Mucosa of descending colon (tissue), 3 donors: ENCODE measurements around the gene RALGAPB. TPM values are rescaled to one million over a fixed set of nuclear protein-coding genes. Genes with fewer than 3 reads are reported as not detected.
A peak's percentile ranks its signal among the peaks of the same experiment; 100 is the strongest.
"Not testable (repeated sequence)": the region's sequence is repeated elsewhere in the genome, so short reads cannot be mapped to it uniquely, and the experiment has no call there.

Experiments
- ATAC-seq: fragments of 200-7000 bp; cut with Tn5 transposase; one replicate; pipeline ENCODE4 v1.9.1; 2020; ENCODE audit warnings: mild to moderate bottlenecking, moderate library complexity
- DNase-seq, 3 donors: peaks; one replicate each; pipeline ENCODE4 v3.0.0-alpha.2; 2020
- H3K36me3 ChIP-seq: fragments of 200-600 bp; one replicate; pipeline ENCODE4 v1.8.0; 2021; ENCODE audit warnings: low read depth, mild to moderate bottlenecking
- H3K4me1 ChIP-seq: fragments of 200-600 bp; one replicate; pipeline ENCODE4 v1.8.0; 2021; ENCODE audit warnings: low read depth, mild to moderate bottlenecking
- H3K4me3 ChIP-seq: fragments of 200-600 bp; one replicate; pipeline ENCODE4 v1.8.0; 2021; ENCODE audit warnings: mild to moderate bottlenecking
- H3K9me3 ChIP-seq: fragments of 200-600 bp; one replicate; pipeline ENCODE4 v1.8.0; 2021; ENCODE audit warnings: mild to moderate bottlenecking
- intact Hi-C, 2 donors: fragments of 100-400 bp; cut with DNase I in 1 of 2; cut with micrococcal nuclease in 1 of 2; formaldehyde crosslinking; loops; one replicate each; pipeline versions ENCODE4 v1.11.0 to v1.11.1; 2022; cut with DNase I, micrococcal nuclease
- total RNA-seq, 3 donors: library from RNA; stranded (reverse); fragmentation: NEBNext Ultra II Directional in 2 of 3; extraction: Animal tissue kit (Norgen Biotek cat#: 25700) in 2 of 3; gene quantifications; one replicate each; pipeline versions ENCODE4 v1.2.1 to v1.2.4, GENCODE V29; 2021 to 2023
- TF ChIP-seq, protein P1 (sequence below): fragments of 200-600 bp; IDR thresholded peaks from one replicate; pipeline ENCODE4 v1.8.0; 2022; ENCODE audit warnings: antibody characterized with exemption, mild to moderate bottlenecking
- donor health status: DM: no; HTN: no; CAD: no; lungs with moderate emphysema.
- donor health status: DM: no; HTN: no; CAD: no.
- donor health status: DM: no; HTN: yes; CAD: no.

Gene RALGAPB
- total RNA-seq, 3 donors from 2014 or later, result 37.7 to 44.1 (median 43.0) TPM

DNA sequence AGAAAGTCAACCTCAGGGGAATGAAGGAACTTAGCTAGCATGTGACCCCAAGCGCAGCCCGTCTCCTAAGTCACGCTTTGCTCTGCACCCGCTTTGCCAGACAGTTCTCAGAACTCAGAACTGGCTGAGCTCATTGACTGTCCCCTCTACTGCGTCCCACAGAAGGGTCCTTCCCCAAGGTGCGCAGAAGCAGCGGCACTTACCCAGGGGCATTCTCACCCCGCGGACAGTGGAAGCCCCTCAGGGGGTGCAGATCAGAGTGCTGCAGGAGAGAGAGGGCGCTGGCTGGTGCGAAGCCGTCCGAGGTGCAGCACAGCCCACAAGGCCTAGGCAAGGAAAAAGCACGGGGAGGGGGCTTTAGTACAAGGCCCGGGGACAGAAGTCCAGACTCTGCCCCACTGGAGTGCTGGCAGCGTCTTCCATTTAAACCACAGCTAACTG, 38.3 kb upstream of the RALGAPB start:
- peaks cover 6% of the 10 kb centered on the region for H3K4me1 ChIP-seq
- no peaks in the 10 kb centered on the region for H3K9me3 ChIP-seq
- H3K4me3 ChIP-seq, result peak overlapping the region; percentile 85
- ATAC-seq (peak; percentile 44), DNase-seq (peak in 2 of 3 donors; percentile 52 to 53)
- intact Hi-C loops, result no loop called here
- peaks cover 2% of the 10 kb centered on the region for H3K36me3 ChIP-seq
- TF ChIP-seq, protein P1, sequence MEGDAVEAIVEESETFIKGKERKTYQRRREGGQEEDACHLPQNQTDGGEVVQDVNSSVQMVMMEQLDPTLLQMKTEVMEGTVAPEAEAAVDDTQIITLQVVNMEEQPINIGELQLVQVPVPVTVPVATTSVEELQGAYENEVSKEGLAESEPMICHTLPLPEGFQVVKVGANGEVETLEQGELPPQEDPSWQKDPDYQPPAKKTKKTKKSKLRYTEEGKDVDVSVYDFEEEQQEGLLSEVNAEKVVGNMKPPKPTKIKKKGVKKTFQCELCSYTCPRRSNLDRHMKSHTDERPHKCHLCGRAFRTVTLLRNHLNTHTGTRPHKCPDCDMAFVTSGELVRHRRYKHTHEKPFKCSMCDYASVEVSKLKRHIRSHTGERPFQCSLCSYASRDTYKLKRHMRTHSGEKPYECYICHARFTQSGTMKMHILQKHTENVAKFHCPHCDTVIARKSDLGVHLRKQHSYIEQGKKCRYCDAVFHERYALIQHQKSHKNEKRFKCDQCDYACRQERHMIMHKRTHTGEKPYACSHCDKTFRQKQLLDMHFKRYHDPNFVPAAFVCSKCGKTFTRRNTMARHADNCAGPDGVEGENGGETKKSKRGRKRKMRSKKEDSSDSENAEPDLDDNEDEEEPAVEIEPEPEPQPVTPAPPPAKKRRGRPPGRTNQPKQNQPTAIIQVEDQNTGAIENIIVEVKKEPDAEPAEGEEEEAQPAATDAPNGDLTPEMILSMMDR, result no peak

DNA sequence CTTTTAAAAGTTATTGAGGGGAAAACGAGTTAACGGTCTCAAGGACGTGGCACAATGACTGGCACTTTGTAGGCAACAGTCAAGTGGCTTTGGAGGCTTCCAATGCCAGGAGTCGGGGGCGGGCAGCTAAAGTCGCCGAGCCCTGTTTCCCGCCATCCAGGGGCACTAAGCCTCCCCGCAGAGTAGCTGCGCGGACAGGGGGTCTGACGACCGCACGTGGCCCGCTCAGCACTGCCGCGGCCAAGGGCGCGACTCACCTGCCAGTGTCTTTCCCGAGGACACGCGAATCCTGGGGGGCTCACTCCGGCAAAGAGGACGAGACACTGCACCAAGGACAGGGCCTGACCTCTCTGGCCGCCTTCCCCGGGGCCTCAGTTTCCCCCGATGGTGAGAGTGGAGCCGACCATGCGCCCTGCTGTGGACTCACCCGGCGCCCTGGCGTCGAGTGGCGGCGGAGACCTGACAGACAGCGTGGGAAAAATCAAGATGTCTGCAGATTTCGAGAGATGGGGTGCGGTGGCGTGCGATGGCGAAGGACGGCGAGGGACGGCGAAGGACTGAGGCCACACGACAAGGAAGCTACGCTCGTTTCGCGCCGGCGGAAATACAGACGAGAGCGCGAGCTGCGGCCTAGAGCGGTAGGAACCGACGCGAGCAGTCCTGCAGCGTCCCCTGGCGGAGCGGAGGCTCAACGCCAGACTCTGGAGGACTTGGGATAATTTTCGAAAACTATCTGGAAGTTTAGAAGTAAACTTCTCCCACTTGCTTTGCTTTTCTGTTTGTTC, 37.7 kb upstream of the RALGAPB start, which contains the start of gene SNHG17:
Gene SNHG17, minus strand, starts transcription at position 559 of the 785 bp plus-strand sequence.
- peak; percentile 99 for ATAC-seq
- H3K4me3 ChIP-seq, result peak within 1 kb of the TSS; percentile 85
- DNase-seq, result peak; percentile 91 to 95 (median 95)
- H3K4me1 ChIP-seq, result peaks cover 6% of the 10 kb centered on the region
- TF ChIP-seq, protein P1, result peak; percentile 100
- intact Hi-C loops, result no loop called here
- no peaks in the 10 kb centered on the region for H3K36me3 ChIP-seq
- H3K9me3 ChIP-seq, result no peaks in the 10 kb centered on the region

DNA sequence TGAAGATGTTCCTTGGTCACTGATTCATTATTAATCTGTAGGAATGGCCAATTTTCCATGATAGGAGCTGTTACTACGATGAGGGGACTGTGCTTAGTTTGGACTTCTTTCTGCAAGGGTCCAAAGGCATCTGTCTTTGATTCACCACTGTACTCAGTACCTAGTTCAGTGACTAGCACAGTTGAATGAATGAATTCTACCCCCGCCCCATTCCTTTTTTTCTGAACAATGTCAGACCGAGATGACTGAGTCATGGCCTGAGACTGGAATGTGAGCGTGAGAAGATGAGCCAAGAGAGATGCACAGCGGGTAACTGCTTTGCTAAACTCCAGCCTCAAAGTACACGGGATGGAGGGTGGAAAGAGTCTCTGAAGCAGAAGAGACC, 37.1 kb upstream of the RALGAPB start:
- DNase-seq, result no peak
- H3K4me3 ChIP-seq, result no peak overlapping the region
- no peaks in the 10 kb centered on the region for H3K36me3 ChIP-seq
- peaks cover 6% of the 10 kb centered on the region for H3K4me1 ChIP-seq
- TF ChIP-seq, protein P1, result no peak
- H3K9me3 ChIP-seq, result no peaks in the 10 kb centered on the region
- ATAC-seq, result no peak
- intact Hi-C loops, result no loop called here

DNA sequence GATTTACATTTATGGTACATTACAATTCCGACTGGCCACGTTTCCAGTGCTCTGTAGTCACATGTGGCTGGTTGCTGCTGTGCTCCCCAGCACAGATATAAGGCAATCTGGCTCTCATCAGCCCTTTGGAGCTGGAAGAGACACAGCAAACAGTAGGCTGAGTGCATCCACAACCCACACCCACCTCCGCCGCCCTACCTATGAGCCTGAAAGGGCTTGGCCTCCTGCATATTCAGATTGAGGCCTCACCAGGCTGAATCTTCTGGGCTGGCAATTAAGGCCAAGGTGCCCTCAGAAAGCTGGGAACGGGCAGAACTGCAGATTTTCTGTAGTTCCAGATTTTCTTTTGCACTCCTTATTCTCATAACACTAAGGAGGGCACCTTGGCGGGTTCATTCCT, 34.8 kb upstream of the RALGAPB start:
- peaks cover 6% of the 10 kb centered on the region for H3K4me1 ChIP-seq
- intact Hi-C loops, result no loop called here
- no peak overlapping the region for H3K4me3 ChIP-seq
- no peaks in the 10 kb centered on the region for H3K36me3 ChIP-seq
- TF ChIP-seq, protein P1, result no peak
- DNase-seq, result no peak
- H3K9me3 ChIP-seq, result no peaks in the 10 kb centered on the region
- no peak for ATAC-seq

DNA sequence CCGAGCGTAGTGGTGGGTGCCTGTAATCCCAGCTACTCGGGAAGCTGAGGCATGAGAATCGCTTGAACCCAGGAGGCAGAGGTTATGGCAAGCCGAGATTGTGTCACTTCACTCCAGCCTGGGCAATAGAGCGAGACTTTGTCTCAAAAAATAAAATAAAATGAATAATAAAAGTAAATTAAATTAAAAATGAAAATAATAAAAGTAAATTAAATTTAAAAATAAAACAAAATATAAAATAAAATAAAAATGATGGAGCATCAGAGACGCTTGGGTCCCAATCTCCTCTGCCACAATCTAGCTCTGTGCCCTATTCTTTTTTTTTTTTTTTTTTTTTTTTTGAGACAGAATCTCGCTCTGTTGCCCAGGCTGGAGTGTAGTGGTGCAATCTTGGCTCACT, 31.5 kb upstream of the RALGAPB start:
- ATAC-seq, H3K4me1 ChIP-seq, intact Hi-C loops, H3K4me3 ChIP-seq, H3K36me3 ChIP-seq, H3K9me3 ChIP-seq, DNase-seq: not testable (repeated sequence)

DNA sequence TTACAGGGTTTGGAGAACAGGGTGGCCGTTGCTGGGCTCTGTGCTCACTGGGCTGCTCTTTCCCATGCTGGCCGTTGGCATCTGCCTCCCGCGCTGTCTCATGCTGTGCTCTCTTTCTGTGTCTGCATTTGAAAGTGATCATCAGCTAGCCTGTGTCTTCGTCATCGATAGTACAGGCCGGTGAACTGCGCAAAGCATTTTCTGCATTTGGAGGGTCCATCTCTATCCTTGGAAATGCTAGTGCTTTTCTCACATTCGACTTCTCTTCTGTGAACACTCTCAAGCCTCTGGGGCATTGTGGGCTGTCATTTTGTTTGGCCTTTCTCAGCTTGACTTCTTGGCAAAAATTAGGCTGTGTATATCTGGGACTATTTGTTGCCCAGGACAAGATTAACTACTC, 30.7 kb upstream of the RALGAPB start:
- DNase-seq, result no peak
- TF ChIP-seq, protein P1, result no peak
- H3K9me3 ChIP-seq, result no peaks in the 10 kb centered on the region
- H3K4me1 ChIP-seq, result no peaks in the 10 kb centered on the region
- no peak overlapping the region for H3K4me3 ChIP-seq
- intact Hi-C loops, result no loop called here
- H3K36me3 ChIP-seq, result no peaks in the 10 kb centered on the region
- no peak for ATAC-seq
